ENCODE measurements around the gene ZNF75A. TPM values are rescaled to one million over a fixed set of nuclear protein-coding genes. Genes with fewer than 3 reads are reported as not detected.

ZNF75A gene
- total and polyA plus RNA-seq, 8 donors, result 6.7 to 27.5 (median 12.0) TPM

- peaks cover 15 to 35% (median 31%) of the 10 kb centered on the region in 3 donors for H3K36me3 ChIP-seq
- 96 to 100% methylated on average over 3 of the region's 3 CpGs for WGBS, 2 donors
- H3K27me3 ChIP-seq, result no peaks in the 10 kb centered on the region
- FAIRE-seq (no peak), DNase-seq (no peak), ATAC-seq (no peak)
- no peak for TF ChIP-seq CTCF (IDR thresholded peaks at IDR 0.05)
- no peak overlapping the region for H3K4me3 ChIP-seq
- peaks cover 0 to 11% (median 3%) of the 10 kb centered on the region in 4 donors for H3K9me3 ChIP-seq
- H3K4me1 ChIP-seq, result no peaks in the 10 kb centered on the region
- intact Hi-C loops (cut with DNase I), result no loop called here
- H3K27ac ChIP-seq, result no peak overlapping the region
Measured at GRCh38 chr16:3292604-3293003, 12.7 kb upstream of the ZNF75A start.

GRCh38 chr16:3295209-3295608 lies 10.1 kb upstream of the ZNF75A start:
- Histone ChIP-seq H3K9me3 (peaks cover 0 to 4% (median 2%) of the 10 kb centered on the region in 4 donors), H3K27ac (no peak overlapping the region), H3K4me1 (no peaks in the 10 kb centered on the region), H3K4me3 (no peak overlapping the region), H3K27me3 (no peaks in the 10 kb centered on the region), H3K36me3 (peaks cover 5 to 25% (median 12%) of the 10 kb centered on the region in 3 donors)
- FAIRE-seq (no peak), ATAC-seq (no peak), DNase-seq (no peak)
- intact Hi-C loops (cut with DNase I), result no loop called here
- WGBS, 2 donors, result 39 to 46% methylated on average over 41 to 45 of the region's 45 CpGs
- no peak for TF ChIP-seq CTCF (IDR thresholded peaks at IDR 0.05)

GRCh38 chr16:3295783-3296182 lies 9.5 kb upstream of the ZNF75A start:
- 65 to 67% methylated on average over 13 of the region's 13 CpGs for WGBS, 2 donors
- FAIRE-seq, result no peak
- no peak overlapping the region for H3K4me3 ChIP-seq
- intact Hi-C loops (cut with DNase I), result no loop called here
- DNase-seq, result no peak
- H3K36me3 ChIP-seq, result peaks cover 5 to 21% (median 7%) of the 10 kb centered on the region in 3 donors
- H3K4me1 ChIP-seq, result no peaks in the 10 kb centered on the region
- no peak for TF ChIP-seq CTCF (IDR thresholded peaks at IDR 0.05)
- H3K9me3 ChIP-seq, result peaks cover 0 to 4% (median 2%) of the 10 kb centered on the region in 4 donors
- no peak for ATAC-seq
- no peak overlapping the region for H3K27ac ChIP-seq
- no peaks in the 10 kb centered on the region for H3K27me3 ChIP-seq

GRCh38 chr16:3304370-3304769 lies 927 bp upstream of the ZNF75A start:
- FAIRE-seq, result no peak
- DNase-seq, result no peak
- 72 to 78% methylated on average over 4 of the region's 4 CpGs for WGBS, 2 donors
- Histone ChIP-seq H3K27me3 (no peaks in the 10 kb centered on the region), H3K4me1 (no peaks in the 10 kb centered on the region), H3K27ac (no peak overlapping the region), H3K9me3 (peaks cover 0 to 4% (median 1%) of the 10 kb centered on the region in 4 donors), H3K36me3 (peaks cover 6 to 24% (median 9%) of the 10 kb centered on the region in 3 donors), H3K4me3 (peak overlapping the region in 3 of 4 donors; percentile 55 to 92 (median 63))
- no peak for TF ChIP-seq CTCF (IDR thresholded peaks at IDR 0.05)
- ATAC-seq, result no peak
- intact Hi-C loops (cut with DNase I), result no loop called here

- no peak for ATAC-seq
- 61 to 62% methylated on average over 11 of the region's 11 CpGs for WGBS, 2 donors
- Histone ChIP-seq H3K4me1 (no peaks in the 10 kb centered on the region), H3K9me3 (peaks cover 0 to 4% (median 1%) of the 10 kb centered on the region in 4 donors), H3K4me3 (peak overlapping the region; percentile 55 to 92 (median 62)), H3K27me3 (no peaks in the 10 kb centered on the region), H3K36me3 (peaks cover 6 to 12% (median 9%) of the 10 kb centered on the region in 3 donors), H3K27ac (peak overlapping the region; percentile 66 to 92 (median 84))
- no peak for TF ChIP-seq CTCF (IDR thresholded peaks at IDR 0.05)
- DNase-seq, result no peak
- intact Hi-C loops (cut with DNase I), result no loop called here
- no peak for FAIRE-seq
Measured at GRCh38 chr16:3306078-3306477, 781 bp downstream of the ZNF75A start.

Measured in pancreas (tissue), 10 donors.